ENCODE data around the gene MSLN.

DNA sequence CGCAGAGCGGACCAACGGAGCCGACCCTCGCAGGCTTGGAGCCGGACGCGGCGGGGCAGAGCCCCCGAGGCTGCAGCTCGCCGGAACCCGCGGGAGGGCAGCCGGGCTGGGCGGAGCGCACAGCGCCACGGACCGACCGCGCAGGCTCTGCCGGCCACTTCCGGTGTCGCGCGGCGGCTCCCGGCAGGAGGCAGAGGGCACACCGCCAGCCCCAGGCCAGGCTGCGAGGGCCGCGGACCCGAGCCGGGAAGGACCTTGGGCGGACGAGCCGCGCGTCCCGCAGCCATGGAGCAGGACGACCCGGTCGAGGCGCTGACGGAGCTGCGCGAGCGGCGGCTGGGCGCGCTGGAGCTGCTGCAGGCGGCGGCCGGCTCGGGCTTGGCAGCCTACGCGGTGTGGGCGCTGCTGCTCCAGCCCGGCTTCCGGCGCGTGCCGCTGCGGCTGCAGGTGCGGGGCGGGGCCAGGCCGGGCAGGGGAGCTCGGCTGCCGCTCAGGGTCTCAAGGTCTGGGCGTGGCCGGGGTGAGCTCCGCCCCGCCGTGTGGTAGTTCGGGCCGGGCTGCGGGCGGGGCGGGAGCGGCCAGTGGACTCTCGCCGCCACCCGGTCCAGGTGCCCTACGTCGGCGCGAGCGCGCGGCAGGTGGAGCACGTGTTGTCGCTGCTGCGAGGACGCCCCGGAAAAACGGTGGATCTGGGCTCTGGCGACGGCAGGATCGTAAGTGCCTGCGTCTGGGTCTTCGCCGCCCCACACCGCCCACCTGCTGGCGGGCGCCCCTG lies 39.4 kb upstream of the MSLN start, which contains the start of gene ANTKMT:
- TF ChIP-seq POLR2A (IDR thresholded peaks at IDR 0.05) (peak; percentile 39), POLR2AphosphoS5 (IDR thresholded peaks at IDR 0.05) (no peak)
- TF ChIP-seq, protein P1, sequence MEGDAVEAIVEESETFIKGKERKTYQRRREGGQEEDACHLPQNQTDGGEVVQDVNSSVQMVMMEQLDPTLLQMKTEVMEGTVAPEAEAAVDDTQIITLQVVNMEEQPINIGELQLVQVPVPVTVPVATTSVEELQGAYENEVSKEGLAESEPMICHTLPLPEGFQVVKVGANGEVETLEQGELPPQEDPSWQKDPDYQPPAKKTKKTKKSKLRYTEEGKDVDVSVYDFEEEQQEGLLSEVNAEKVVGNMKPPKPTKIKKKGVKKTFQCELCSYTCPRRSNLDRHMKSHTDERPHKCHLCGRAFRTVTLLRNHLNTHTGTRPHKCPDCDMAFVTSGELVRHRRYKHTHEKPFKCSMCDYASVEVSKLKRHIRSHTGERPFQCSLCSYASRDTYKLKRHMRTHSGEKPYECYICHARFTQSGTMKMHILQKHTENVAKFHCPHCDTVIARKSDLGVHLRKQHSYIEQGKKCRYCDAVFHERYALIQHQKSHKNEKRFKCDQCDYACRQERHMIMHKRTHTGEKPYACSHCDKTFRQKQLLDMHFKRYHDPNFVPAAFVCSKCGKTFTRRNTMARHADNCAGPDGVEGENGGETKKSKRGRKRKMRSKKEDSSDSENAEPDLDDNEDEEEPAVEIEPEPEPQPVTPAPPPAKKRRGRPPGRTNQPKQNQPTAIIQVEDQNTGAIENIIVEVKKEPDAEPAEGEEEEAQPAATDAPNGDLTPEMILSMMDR (IDR thresholded peaks at IDR 0.05) = peak in 2 of 4 experiments; percentile 49 to 56
